Thymus (tissue), 11 donors: ENCODE measurements around the gene XXYLT1. TPM values are rescaled to one million over a fixed set of nuclear protein-coding genes. Genes with fewer than 3 reads are reported as not detected.

Experiments
- DNase-seq, 9 donors: peaks; one replicate each; pipeline ENCODE4 v3.0.0-alpha.2; 2013; ENCODE audit warnings: low spot score in 9 of 9, low read depth in 6 of 9, missing footprints in 1 of 9
- H3K27ac ChIP-seq, 2 donors: one replicate each; pipeline ENCODE4 v1.5.1; 2013; ENCODE audit warnings: control low read depth in 1 of 2, low read depth in 1 of 2, low read length in 1 of 2, mild to moderate bottlenecking in 1 of 2, moderate library complexity in 1 of 2
- H3K27me3 ChIP-seq, 2 donors: one replicate each; pipeline ENCODE4 v1.5.1; 2013; ENCODE audit warnings: low read length in 1 of 2; ENCODE audit not compliant: control insufficient read depth in 2 of 2, insufficient read depth in 1 of 2
- H3K36me3 ChIP-seq, 2 donors: one replicate each; pipeline ENCODE4 v1.5.1; 2013; ENCODE audit warnings: low read length in 1 of 2, mild to moderate bottlenecking in 1 of 2, moderate library complexity in 1 of 2; ENCODE audit not compliant: control insufficient read depth in 2 of 2, insufficient read depth in 2 of 2
- H3K4me1 ChIP-seq, 2 donors: one replicate each; pipeline ENCODE4 v1.5.1; 2013; ENCODE audit warnings: low read length in 2 of 2; ENCODE audit not compliant: control insufficient read depth in 2 of 2, insufficient read depth in 2 of 2
- H3K4me3 ChIP-seq, 2 donors: one replicate each; pipeline ENCODE4 v1.5.1; 2013; ENCODE audit warnings: low read length in 2 of 2, control low read depth in 1 of 2, mild to moderate bottlenecking in 1 of 2
- H3K9me3 ChIP-seq, 2 donors: one replicate each; pipeline ENCODE4 v1.5.1; 2013; ENCODE audit warnings: low read length in 1 of 2, mild to moderate bottlenecking in 1 of 2; ENCODE audit not compliant: control insufficient read depth in 2 of 2, insufficient read depth in 1 of 2
- WGBS: extraction: QIAGEN DNeasy Blood & Tissue Kit; methylation state at CpG from one replicate; pipeline ENCODE4 v1.1.7; 2013; 5-methylcytosine and 5-hydroxymethylcytosine counted together
- polyA plus RNA-seq: library from polyadenylated mRNA; stranded (reverse); fragments of 200-250 nt; gene quantifications from one replicate; pipeline ENCODE4 v1.2.3, GENCODE V29; 2013
- total RNA-seq: library from RNA; stranded (reverse); fragments of 120-200 nt; gene quantifications from one replicate; pipeline ENCODE4 v1.2.4, GENCODE V29; 2013
- donor health status: healthy.

XXYLT1 gene
- total and polyA plus RNA-seq, 2 donors: 5.8 to 12.3 TPM

DNA sequence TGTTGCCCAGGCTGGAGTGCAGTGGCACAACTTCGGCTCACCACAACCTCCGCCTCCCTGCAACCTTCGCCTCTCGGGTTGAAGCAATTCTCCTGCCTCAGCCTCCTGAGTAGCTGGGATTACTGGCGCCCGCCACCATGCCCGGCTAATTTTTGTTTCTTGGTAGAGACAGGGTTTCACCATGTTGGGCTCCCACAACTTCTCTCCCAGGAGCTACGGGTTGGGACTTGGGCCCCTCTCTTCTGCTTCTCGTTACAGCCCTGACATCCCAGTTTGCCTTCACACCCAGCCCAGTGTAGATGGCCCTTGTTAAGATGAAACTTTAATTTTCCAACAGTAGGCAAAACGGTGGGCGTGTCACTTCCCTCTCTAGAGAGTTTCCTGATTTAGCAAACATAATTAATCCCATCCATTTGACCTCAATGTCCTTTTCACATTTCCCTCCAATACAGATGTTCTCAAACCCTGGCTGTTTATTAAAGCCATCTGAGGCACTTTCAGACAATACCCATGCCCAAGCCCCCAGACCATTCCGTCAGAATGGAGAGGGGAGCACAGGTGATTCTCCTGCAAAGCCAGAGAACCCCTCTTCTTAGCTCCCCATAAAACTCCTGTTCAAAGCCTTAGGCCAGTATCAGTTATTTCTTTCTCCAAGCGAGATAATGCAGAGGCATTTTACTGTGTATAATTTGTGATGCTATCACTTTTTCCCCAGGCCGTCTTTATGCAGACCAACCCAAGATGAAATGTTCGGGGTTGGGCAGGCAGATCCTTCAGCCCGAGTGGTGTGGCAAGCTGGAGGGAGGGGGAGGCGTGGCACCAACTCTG is 245.7 kb downstream of the XXYLT1 start:
- Histone ChIP-seq H3K27ac (no peak overlapping the region), H3K9me3 (no peaks in the 10 kb centered on the region), H3K27me3 (no peaks in the 10 kb centered on the region), H3K4me3 (no peak overlapping the region), H3K4me1 (no peaks in the 10 kb centered on the region), H3K36me3 (no peaks in the 10 kb centered on the region)
- 95% methylated on average over 17 of the region's 17 CpGs for WGBS
- DNase-seq: no peak

DNA sequence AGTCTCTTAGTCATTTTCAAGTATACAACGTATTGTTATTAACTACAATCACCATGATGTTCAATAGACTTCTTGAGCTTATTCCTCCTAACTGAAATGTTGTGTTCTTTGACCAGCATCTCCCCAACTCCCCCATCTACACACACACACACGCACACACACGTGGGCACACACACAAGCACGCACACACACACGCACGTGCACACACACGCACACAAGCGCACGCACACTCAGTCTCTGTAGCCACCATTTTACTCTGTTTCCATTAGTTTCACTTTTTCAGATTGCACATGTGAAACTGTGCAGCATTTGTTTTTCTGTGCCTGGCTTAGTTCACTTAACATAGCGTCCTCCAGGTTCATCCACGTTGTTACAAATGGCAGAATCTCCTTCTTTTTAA is 247.0 kb downstream of the XXYLT1 start:
- no peaks in the 10 kb centered on the region for H3K27me3 ChIP-seq
- DNase-seq: no peak
- H3K9me3 ChIP-seq: no peaks in the 10 kb centered on the region
- no peak overlapping the region for H3K27ac ChIP-seq
- H3K4me1 ChIP-seq: no peaks in the 10 kb centered on the region
- 98% methylated on average over 11 of the region's 11 CpGs for WGBS
- no peak overlapping the region for H3K4me3 ChIP-seq
- H3K36me3 ChIP-seq: no peaks in the 10 kb centered on the region

DNA sequence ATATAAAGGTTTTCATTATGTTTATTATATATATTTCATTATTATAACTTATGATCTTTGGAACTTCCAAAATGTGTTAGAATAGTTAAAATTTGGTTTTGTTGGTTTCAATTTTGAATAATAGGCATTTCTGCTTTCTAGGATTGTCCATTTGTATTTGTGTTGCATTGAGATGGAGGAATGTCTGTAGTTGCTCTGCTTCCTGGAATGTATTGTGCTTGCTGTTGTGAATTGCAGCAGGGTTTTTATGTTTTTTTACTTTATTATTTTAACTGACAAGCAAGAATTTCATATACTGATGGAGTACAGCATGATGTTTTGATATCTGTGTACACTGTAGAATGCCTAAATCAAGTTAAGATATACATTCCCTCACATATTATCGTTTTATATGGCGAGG is 247.4 kb downstream of the XXYLT1 start:
- Histone ChIP-seq H3K27ac (no peak overlapping the region), H3K27me3 (no peaks in the 10 kb centered on the region), H3K4me3 (no peak overlapping the region), H3K9me3 (no peaks in the 10 kb centered on the region), H3K36me3 (no peaks in the 10 kb centered on the region), H3K4me1 (no peaks in the 10 kb centered on the region)
- DNase-seq: no peak
- WGBS: 47% methylated on average over 2 of the region's 2 CpGs

- 99% methylated on average over 3 of the region's 3 CpGs for WGBS
- Histone ChIP-seq H3K4me3 (no peak overlapping the region), H3K27ac (no peak overlapping the region), H3K36me3 (no peaks in the 10 kb centered on the region), H3K27me3 (no peaks in the 10 kb centered on the region), H3K4me1 (no peaks in the 10 kb centered on the region), H3K9me3 (no peaks in the 10 kb centered on the region)
- DNase-seq: no peak
Observed at GRCh38 chr3:195021692-195022091, 249.3 kb downstream of the XXYLT1 start.

GRCh38 chr3:195020921-195021320 is 250.0 kb downstream of the XXYLT1 start:
- no peak for DNase-seq
- no peak overlapping the region for H3K27ac ChIP-seq
- no peaks in the 10 kb centered on the region for H3K36me3 ChIP-seq
- no peak overlapping the region for H3K4me3 ChIP-seq
- no peaks in the 10 kb centered on the region for H3K4me1 ChIP-seq
- WGBS: 98% methylated on average over 1 of the region's 1 CpG
- H3K27me3 ChIP-seq: no peaks in the 10 kb centered on the region
- no peaks in the 10 kb centered on the region for H3K9me3 ChIP-seq

DNA sequence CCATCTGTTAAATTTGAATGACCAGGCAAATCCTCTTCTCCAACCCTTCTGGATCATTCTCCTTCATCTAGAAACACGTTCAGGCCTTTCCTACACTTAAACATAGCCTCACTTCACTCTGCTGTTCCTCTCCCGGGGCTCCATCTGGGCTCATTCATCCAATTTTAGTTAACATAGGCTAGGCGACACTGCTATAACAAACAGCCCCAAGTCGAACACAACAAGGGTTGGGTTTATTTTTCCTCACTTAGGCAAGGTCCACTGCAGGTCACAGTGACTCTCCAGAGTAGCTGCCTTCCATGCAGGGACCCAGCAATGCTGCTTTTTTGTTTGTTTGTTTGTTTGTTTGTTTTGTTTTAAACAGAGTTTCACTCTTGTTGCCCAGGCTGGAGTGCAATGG is 250.8 kb downstream of the XXYLT1 start:
- Histone ChIP-seq H3K27me3 (no peaks in the 10 kb centered on the region), H3K4me1 (peaks cover 1 to 3% of the 10 kb centered on the region in 2 donors), H3K36me3 (no peaks in the 10 kb centered on the region), H3K9me3 (no peaks in the 10 kb centered on the region), H3K4me3 (no peak overlapping the region), H3K27ac (no peak overlapping the region)
- DNase-seq: no peak
- WGBS: 97% methylated on average over 4 of the region's 4 CpGs

DNA sequence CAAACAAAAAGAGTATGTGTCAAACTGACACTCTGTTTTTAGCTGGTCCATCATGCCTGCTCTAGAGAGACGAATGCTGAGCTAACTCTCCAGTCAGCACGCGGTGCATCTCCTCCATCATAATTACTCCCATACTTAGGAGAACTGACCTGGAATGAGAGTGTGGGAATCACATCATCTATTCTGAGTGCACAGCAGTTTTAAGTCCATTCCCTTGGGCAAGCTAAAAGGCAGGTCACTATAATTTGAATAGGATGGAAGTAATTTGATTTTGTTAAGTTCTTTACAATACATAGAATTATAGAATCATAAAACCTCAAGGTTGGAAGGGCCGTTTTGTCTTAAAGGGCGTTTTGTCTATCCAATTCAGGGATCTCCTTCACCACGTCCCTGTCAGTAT is 251.6 kb downstream of the XXYLT1 start:
- DNase-seq: no peak
- 97% methylated on average over 6 of the region's 6 CpGs for WGBS
- Histone ChIP-seq H3K4me1 (peaks cover 6 to 9% of the 10 kb centered on the region in 2 donors), H3K4me3 (no peak overlapping the region), H3K27ac (no peak overlapping the region), H3K27me3 (no peaks in the 10 kb centered on the region), H3K9me3 (no peaks in the 10 kb centered on the region), H3K36me3 (no peaks in the 10 kb centered on the region)

Other genes with a start within 250 kb of the XXYLT1 start
- 40.4 TPM for gene ACAP2, start 171.9 kb upstream of the XXYLT1 start, total RNA-seq
- 18.9 TPM for gene ACAP2, start 171.9 kb upstream of the XXYLT1 start, polyA plus RNA-seq